Neutrophil (primary cell): ENCODE results near the gene UXS1.

Experiments
- H3K27ac ChIP-seq: fragments of 200-600 bp; sonication (generic); 2 replicates; pipeline ENCODE4 v1.5.1; 2016; ENCODE audit warnings: mild to moderate bottlenecking, moderate library complexity
- H3K27me3 ChIP-seq: fragments of 200-600 bp; sonication (generic); 2 replicates; pipeline ENCODE4 v1.6.0; 2016; ENCODE audit warnings: mild to moderate bottlenecking
- H3K36me3 ChIP-seq: fragments of 200-600 bp; sonication (generic); 2 replicates; pipeline ENCODE4 v1.5.1; 2017
- H3K4me1 ChIP-seq, 2 experiments: fragments of 200-600 bp in 1 of 2; sonication (generic) in 1 of 2; 1 replicate in 1 of 2; 2 replicates in 1 of 2; pipeline versions ENCODE4 v1.5.1 to v1.6.1; 2013 to 2016; ENCODE audit warnings: low read depth in 1 of 2, low read length in 1 of 2, mild to moderate bottlenecking in 1 of 2, moderate library complexity in 1 of 2; ENCODE audit not compliant: control insufficient read depth in 1 of 2, insufficient read depth in 1 of 2
- H3K4me3 ChIP-seq, 2 experiments: fragments of 200-600 bp in 1 of 2; sonication (generic) in 1 of 2; 1 replicate in 1 of 2; 2 replicates in 1 of 2; pipeline ENCODE4 v1.5.1; 2013 to 2016; ENCODE audit warnings: low read depth in 1 of 2, low read length in 1 of 2, mild to moderate bottlenecking in 1 of 2, moderate library complexity in 1 of 2
- H3K9me3 ChIP-seq: fragments of 200-600 bp; sonication (generic); 2 replicates; pipeline ENCODE4 v1.5.1; 2016
- TF ChIP-seq, protein P1 (sequence below): fragments of 200-600 bp; sonication (generic); IDR thresholded peaks from 2 replicates; pipeline ENCODE4 v1.5.1; 2016; ENCODE audit warnings: antibody characterized with exemption

The UXS1 gene

DNA sequence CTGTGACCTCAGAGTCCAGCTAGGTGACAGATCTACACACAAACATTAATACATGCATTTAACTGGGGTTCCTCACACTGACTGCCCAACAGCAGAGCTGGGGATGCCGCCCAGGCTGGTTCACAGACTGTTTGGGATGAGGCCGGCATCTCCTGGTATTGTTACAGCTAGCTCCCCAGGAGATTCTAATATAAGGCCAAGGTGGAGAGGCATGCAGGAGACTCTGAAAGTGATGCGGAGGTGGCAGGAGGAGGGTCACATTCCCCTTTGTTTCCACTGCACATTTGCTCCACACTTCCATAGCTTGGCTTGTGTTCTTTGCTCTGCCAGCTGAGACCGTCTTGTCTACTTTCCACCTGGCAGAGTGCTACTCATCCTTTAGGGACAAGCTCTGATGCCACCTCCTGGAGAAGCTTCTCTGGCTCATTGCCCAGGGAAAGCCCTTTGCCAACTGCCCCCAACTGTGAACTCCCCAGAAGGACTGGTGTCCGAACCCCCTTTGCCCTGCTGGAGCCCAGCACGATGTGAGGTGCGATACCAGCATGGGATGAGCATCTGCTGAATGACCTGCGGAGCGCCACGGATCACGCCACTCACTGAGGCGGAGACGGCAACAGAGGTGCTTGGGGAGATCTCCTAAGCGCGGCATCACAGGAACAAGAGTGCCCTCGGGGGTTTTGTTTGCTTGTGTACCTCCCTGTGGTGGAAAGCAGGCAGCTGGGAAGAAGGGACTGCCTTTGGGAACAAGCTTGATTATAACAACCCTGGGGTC lies 88.8 kb downstream of the UXS1 start:
- TF ChIP-seq, protein P1, sequence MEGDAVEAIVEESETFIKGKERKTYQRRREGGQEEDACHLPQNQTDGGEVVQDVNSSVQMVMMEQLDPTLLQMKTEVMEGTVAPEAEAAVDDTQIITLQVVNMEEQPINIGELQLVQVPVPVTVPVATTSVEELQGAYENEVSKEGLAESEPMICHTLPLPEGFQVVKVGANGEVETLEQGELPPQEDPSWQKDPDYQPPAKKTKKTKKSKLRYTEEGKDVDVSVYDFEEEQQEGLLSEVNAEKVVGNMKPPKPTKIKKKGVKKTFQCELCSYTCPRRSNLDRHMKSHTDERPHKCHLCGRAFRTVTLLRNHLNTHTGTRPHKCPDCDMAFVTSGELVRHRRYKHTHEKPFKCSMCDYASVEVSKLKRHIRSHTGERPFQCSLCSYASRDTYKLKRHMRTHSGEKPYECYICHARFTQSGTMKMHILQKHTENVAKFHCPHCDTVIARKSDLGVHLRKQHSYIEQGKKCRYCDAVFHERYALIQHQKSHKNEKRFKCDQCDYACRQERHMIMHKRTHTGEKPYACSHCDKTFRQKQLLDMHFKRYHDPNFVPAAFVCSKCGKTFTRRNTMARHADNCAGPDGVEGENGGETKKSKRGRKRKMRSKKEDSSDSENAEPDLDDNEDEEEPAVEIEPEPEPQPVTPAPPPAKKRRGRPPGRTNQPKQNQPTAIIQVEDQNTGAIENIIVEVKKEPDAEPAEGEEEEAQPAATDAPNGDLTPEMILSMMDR = no peak
- Histone ChIP-seq H3K36me3 (peaks cover 66% of the 10 kb centered on the region), H3K27me3 (no peaks in the 10 kb centered on the region)

DNA sequence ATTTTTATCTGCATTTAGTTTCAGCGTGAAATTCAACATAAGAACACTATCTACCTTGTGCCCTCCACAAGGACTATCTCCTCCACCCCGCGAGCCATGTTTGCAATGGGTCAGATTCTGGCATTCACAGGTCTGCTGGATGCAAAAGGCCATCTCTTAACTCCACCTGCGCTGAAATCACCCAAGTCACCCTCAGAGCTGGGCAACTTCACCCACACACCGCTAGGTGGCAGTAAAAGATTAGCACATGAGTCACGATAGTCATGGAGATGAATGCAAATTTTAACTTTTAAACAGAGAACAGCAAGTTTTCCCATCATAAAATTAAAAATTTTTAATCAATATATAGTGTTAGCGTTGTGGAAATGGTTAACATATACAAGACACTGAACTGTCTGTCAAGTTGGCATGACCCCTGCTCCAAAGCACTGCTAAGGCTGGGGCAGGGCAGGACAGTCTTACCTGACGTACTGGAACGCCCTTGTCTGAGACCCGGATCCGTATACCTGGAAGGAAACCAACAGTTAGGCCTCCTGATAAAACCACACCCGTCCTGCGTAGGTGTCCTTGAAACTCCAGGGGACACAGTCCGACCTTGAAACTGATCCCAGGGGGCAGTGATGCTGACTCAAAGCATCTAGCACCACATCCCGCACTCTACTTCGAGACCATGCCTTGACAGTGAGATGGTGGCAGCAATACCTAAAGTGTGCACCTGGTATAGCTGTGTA lies 89.6 kb downstream of the UXS1 start:
- Histone ChIP-seq H3K4me1 (no peaks in the 10 kb centered on the region), H3K27ac (no peak overlapping the region), H3K36me3 (peaks cover 66% of the 10 kb centered on the region), H3K27me3 (no peaks in the 10 kb centered on the region), H3K4me3 (no peak overlapping the region), H3K9me3 (no peaks in the 10 kb centered on the region)
- TF ChIP-seq, protein P1 = peak; percentile 94

More for the DNA sequence above, 88.8 kb downstream of the UXS1 start:
- Histone ChIP-seq H3K9me3 (no peaks in the 10 kb centered on the region), H3K4me3 (no peak overlapping the region), H3K27ac (no peak overlapping the region), H3K4me1 (no peaks in the 10 kb centered on the region)

DNA sequence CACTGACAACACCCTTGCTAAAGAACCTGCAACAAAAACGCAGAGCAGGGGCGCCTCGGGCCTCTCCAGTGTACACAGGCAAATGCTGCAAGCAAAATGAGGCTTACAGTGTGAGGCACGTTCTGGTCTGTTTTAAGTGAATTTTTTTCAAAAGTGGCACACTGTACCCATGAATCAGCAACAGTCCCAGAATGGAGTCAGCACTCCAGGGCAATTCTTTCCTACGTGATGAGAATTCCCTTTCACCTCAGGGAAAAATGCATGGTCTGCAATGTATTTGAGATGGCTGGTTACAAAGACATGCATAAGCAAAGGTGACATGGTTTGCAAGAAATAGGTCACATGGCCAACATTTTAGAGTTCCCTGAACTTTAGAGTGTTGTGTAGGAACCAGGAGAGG lies 94.4 kb downstream of the UXS1 start:
- peaks cover 0 to 6% of the 10 kb centered on the region in 2 experiments for H3K4me1 ChIP-seq
- no peaks in the 10 kb centered on the region for H3K9me3 ChIP-seq
- no peak overlapping the region for H3K4me3 ChIP-seq
- no peak overlapping the region for H3K27ac ChIP-seq
- TF ChIP-seq, protein P1 = no peak
- H3K36me3 ChIP-seq = peaks cover 68% of the 10 kb centered on the region
- H3K27me3 ChIP-seq = no peaks in the 10 kb centered on the region

DNA sequence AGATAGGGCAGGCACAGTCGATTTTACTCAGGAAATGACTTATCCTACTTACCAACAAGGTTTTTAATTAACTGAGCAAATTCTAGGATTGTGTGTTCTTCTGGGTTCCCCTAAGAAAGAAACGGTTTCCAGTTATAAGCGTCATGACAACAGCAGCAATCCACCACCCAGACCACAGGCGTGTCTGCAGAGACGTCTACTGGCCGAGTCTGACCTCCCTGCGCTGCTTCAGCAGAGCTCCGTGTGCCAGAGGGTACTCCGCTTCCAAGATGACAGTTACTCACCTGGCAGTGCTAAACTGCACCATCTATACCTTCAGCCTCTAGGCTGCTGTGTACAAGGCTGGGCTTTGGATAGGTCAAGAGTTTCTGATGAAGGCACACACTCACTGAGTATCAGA lies 95.4 kb downstream of the UXS1 start:
- Histone ChIP-seq H3K9me3 (no peaks in the 10 kb centered on the region), H3K27me3 (no peaks in the 10 kb centered on the region), H3K36me3 (peaks cover 73% of the 10 kb centered on the region), H3K27ac (no peak overlapping the region), H3K4me3 (no peak overlapping the region), H3K4me1 (peaks cover 3 to 11% of the 10 kb centered on the region in 2 experiments)
- TF ChIP-seq, protein P1 = no peak

DNA sequence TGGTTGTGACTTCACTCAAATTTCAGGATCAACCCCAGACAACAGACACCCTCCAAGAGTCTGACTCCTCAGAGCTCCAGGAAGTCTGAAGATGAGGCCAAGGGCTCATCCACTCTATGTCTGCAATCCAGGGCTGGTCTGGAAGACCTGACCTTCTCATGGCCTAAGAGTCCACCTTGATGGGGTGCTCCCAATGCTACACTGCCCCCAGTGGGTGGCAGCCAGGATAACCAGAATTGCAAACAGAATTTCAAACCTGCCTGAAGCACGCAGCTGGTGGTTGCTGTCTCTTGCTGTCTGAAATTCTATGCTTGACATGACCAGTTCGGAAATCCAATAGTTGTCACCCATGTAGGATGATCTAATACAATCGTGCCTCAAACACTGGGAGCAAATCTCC lies 96.0 kb downstream of the UXS1 start:
- peaks cover 3 to 11% of the 10 kb centered on the region in 2 experiments for H3K4me1 ChIP-seq
- TF ChIP-seq, protein P1 = no peak
- H3K4me3 ChIP-seq = no peak overlapping the region
- peaks cover 70% of the 10 kb centered on the region for H3K36me3 ChIP-seq
- no peaks in the 10 kb centered on the region for H3K27me3 ChIP-seq
- no peaks in the 10 kb centered on the region for H3K9me3 ChIP-seq
- H3K27ac ChIP-seq = no peak overlapping the region
